Glutamatergic neuron (in vitro differentiated cells): ENCODE measurements around the gene RBFOX2. TPM values are rescaled to one million over a fixed set of nuclear protein-coding genes. Genes with fewer than 3 reads are reported as not detected.
"Not testable (repeated sequence)": the region's sequence is repeated elsewhere in the genome, so short reads cannot be mapped to it uniquely, and the experiment has no call there.

Source experiments
- DNase-seq: peaks from one replicate; pipeline ENCODE4 v3.0.0; 2022
- H3K27ac Mint-ChIP-seq: one replicate; pipeline ENCODE4 v1.8.0; 2020; ENCODE audit warnings: mild to moderate bottlenecking, mixed read lengths, inconsistent platforms; ENCODE audit not compliant: unreplicated experiment
- H3K27me3 Mint-ChIP-seq: one replicate; pipeline ENCODE4 v1.8.0; 2020; ENCODE audit warnings: mild to moderate bottlenecking, moderate library complexity, mixed read lengths, inconsistent platforms; ENCODE audit not compliant: unreplicated experiment
- H3K36me3 Mint-ChIP-seq: one replicate; pipeline ENCODE4 v1.8.0; 2020; ENCODE audit warnings: mild to moderate bottlenecking, mixed read lengths, inconsistent platforms; ENCODE audit not compliant: unreplicated experiment
- H3K4me1 Mint-ChIP-seq: one replicate; pipeline ENCODE4 v1.8.0; 2020; ENCODE audit warnings: mild to moderate bottlenecking, low read depth, mixed read lengths, inconsistent platforms; ENCODE audit not compliant: unreplicated experiment
- H3K4me3 Mint-ChIP-seq: one replicate; pipeline ENCODE4 v1.8.0; 2020; ENCODE audit warnings: mild to moderate bottlenecking, mixed read lengths, inconsistent platforms; ENCODE audit not compliant: unreplicated experiment
- H3K9me3 Mint-ChIP-seq: one replicate; pipeline ENCODE4 v1.8.0; 2020; ENCODE audit warnings: mild to moderate bottlenecking, moderate library complexity, mixed read lengths, inconsistent platforms; ENCODE audit not compliant: unreplicated experiment
- total RNA-seq: library from RNA; stranded (reverse); fragmentation: NEBNext Ultra II Directional; extraction: Animal tissue kit (Norgen Biotek cat#: 25700); gene quantifications from one replicate; pipeline ENCODE4 v1.2.1, GENCODE V29; 2021; ENCODE audit not compliant: unreplicated experiment
- TF ChIP-seq, protein P1 (sequence below): fragments of 200-600 bp; sonication (generic); IDR thresholded peaks from one replicate; pipeline ENCODE4 v1.5.0; 2021; ENCODE audit not compliant: partially characterized antibody, unreplicated experiment

RBFOX2 gene
- total RNA-seq, 1 donor from 2014 or later, result 380 TPM

DNA sequence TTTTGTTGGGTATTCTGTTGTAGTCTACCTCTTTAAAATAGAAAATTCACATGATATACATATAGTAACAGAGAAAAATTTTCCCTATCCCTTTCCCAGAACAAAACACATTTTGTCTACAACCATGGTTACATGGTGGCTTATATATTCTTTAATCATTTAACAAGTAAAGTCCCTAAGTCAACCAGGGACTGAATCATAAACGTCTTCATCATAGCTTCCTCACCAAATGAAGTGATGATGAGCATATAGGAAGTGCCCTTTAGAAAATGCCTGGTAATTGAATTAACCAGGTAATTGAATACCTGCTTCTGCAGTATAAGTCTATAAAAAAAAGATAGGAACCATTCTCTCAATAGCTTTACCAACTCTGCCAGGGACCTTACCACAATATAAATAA lies 209.7 kb downstream of the RBFOX2 start:
- Mint-ChIP-seq H3K4me3 (no peak overlapping the region), H3K27me3 (no peaks in the 10 kb centered on the region), H3K27ac (no peak overlapping the region), H3K36me3 (no peaks in the 10 kb centered on the region), H3K4me1 (peaks cover 43% of the 10 kb centered on the region), H3K9me3 (peaks cover 4% of the 10 kb centered on the region)
- DNase-seq, result no peak
- TF ChIP-seq, protein P1, sequence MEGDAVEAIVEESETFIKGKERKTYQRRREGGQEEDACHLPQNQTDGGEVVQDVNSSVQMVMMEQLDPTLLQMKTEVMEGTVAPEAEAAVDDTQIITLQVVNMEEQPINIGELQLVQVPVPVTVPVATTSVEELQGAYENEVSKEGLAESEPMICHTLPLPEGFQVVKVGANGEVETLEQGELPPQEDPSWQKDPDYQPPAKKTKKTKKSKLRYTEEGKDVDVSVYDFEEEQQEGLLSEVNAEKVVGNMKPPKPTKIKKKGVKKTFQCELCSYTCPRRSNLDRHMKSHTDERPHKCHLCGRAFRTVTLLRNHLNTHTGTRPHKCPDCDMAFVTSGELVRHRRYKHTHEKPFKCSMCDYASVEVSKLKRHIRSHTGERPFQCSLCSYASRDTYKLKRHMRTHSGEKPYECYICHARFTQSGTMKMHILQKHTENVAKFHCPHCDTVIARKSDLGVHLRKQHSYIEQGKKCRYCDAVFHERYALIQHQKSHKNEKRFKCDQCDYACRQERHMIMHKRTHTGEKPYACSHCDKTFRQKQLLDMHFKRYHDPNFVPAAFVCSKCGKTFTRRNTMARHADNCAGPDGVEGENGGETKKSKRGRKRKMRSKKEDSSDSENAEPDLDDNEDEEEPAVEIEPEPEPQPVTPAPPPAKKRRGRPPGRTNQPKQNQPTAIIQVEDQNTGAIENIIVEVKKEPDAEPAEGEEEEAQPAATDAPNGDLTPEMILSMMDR, result no peak

DNA sequence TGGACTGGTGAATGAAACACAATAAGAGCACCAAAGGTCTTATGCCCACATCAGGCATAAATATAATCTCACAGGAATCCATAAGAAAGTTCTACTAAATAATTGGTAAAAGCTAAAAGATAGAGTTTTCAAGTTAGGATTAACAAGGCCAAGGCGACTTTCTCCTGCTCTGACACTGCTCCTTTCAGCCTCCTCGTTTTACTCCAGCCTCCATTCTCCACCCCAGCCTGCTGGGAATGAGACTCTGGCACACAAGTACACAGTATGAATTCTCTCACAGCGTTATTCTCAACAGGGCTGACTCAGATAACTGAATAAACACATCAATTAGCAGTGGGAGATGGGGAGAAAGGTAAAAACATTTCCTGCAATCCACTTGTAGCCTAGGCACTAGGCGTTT lies 216.0 kb downstream of the RBFOX2 start:
- Mint-ChIP-seq H3K27ac (no peak overlapping the region), H3K9me3 (peaks cover 2% of the 10 kb centered on the region), H3K4me1 (peaks cover 12% of the 10 kb centered on the region), H3K4me3 (no peak overlapping the region), H3K27me3 (peaks cover 4% of the 10 kb centered on the region), H3K36me3 (no peaks in the 10 kb centered on the region)
- DNase-seq, result no peak
- TF ChIP-seq, protein P1, result no peak

DNA sequence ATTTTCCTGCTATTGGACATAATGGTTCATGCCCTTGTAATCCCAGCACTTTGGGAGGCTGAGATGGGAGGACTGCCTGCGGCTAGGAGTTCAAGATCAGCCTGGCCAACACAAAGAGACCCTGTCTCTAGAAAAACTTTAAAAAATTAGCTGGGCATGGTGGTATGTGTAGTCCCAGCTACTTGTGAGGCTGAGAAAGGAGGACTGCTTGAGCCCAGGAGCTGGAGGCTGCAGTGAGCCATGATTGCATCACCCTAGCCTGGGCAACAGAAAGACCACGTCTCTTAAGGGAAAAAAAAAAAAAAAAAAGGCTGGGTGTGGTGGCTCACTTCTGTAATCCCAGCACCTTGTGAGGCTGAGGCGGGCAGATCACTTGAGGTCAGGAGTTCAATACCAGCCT lies 217.0 kb downstream of the RBFOX2 start:
- no peak for DNase-seq
- Mint-ChIP-seq H3K4me1 (peaks cover 8% of the 10 kb centered on the region), H3K27me3 (peaks cover 4% of the 10 kb centered on the region), H3K36me3 (no peaks in the 10 kb centered on the region), H3K4me3 (no peak overlapping the region), H3K9me3 (no peaks in the 10 kb centered on the region), H3K27ac (no peak overlapping the region)
- TF ChIP-seq, protein P1, result no peak

DNA sequence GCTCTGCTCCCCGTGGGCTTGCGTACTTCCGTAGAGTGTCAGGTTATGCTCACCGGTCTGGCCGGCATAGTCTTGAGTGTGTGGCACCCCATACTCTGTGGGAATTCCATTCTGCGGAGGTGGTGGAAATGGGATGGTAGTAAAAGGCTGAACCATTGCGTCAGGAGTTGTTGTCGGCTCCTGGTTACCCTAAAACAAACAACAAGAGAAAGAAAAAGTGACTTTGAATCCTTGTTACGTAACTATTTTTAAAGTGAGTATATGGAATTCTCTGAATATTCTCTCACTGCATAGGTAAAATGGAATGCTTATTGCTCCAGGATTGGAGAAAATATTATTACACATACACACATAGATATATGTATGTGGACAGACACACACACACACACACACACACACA lies 218.8 kb downstream of the RBFOX2 start:
- Mint-ChIP-seq H3K36me3 (no peaks in the 10 kb centered on the region), H3K27ac (no peak overlapping the region), H3K9me3 (no peaks in the 10 kb centered on the region), H3K4me3 (no peak overlapping the region), H3K4me1 (no peaks in the 10 kb centered on the region), H3K27me3 (peaks cover 4% of the 10 kb centered on the region)
- DNase-seq, result no peak
- TF ChIP-seq, protein P1, result no peak

DNA sequence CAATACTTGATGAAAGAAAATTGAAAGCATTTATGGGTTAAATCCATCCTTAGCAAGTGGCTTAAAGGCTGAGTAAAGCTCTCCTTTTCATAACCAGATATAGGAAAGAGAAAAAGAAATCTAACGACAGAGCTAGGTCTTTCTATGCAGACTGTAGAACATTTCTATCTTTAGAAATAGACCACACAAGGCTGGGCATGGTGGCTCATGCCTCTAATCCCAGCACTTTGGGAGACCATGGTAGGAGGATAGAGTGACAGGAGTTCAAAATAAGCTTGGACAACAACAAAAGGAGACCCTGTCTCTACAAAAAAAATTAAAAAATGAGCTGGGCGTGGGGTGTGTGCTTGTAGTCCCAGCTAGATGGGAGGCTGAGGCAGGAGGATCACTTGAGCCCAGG lies 220.2 kb downstream of the RBFOX2 start:
- H3K4me1 Mint-ChIP-seq, result peaks cover 8% of the 10 kb centered on the region
- peaks cover 4% of the 10 kb centered on the region for H3K9me3 Mint-ChIP-seq
- no peak overlapping the region for H3K4me3 Mint-ChIP-seq
- peaks cover 4% of the 10 kb centered on the region for H3K27me3 Mint-ChIP-seq
- peaks cover 6% of the 10 kb centered on the region for H3K36me3 Mint-ChIP-seq
- DNase-seq, result no peak
- H3K27ac Mint-ChIP-seq, result no peak overlapping the region
- TF ChIP-seq, protein P1, result no peak

DNA sequence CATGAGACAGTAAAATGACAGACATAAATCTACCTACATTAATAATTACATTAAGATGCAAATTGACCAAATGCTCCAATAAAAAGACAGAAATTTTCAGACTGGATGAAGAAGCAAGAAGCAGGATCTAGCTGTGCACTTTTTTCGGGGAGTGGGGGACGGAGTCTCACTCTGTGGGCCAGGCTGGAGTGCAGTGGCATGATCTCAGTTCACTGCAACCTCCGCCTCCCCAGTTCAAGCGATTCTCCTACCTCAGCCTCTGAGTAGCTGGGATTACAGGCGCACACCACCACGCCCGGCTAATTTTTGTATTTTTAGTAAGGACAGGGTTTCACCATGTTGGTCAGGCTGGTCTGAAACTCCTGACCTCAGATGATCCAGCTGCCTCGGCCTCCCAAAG lies 222.0 kb downstream of the RBFOX2 start:
- H3K27me3 Mint-ChIP-seq, H3K36me3 Mint-ChIP-seq: not testable (repeated sequence)

More for the DNA sequence above, 222.0 kb downstream of the RBFOX2 start:
- not testable (repeated sequence) for H3K27ac Mint-ChIP-seq, H3K4me3 Mint-ChIP-seq, H3K9me3 Mint-ChIP-seq, DNase-seq
- H3K4me1 Mint-ChIP-seq, result peaks cover 12% of the 10 kb centered on the region
